Measurements from ENCODE around the gene EXOC2. TPM values are rescaled to one million over a fixed set of nuclear protein-coding genes. Genes with fewer than 3 reads are reported as not detected.

The EXOC2 gene
- total RNA-seq, 2 donors from 2014 or later = 28.1 to 35.0 TPM

- TF ChIP-seq CTCF (conservative IDR thresholded peaks at IDR 0.05) = no peak
- H3K27ac Mint-ChIP-seq = no peak overlapping the region
- H3K36me3 Mint-ChIP-seq (ENCODE audit: low read depth) = peaks cover 11% of the 10 kb centered on the region
- no peak overlapping the region for H3K4me3 Mint-ChIP-seq
- no peaks in the 10 kb centered on the region for H3K4me1 Mint-ChIP-seq
- H3K27ac ChIP-seq (ENCODE audit: low read depth, low read length) = no peak overlapping the region
- H3K36me3 ChIP-seq (ENCODE audit: control insufficient read depth, insufficient read depth, low read length) = peaks cover 7% of the 10 kb centered on the region
- no peaks in the 10 kb centered on the region for H3K4me1 ChIP-seq (ENCODE audit: control insufficient read depth, insufficient read depth, low read length)
- H3K9me3 ChIP-seq (ENCODE audit: control insufficient read depth, low read length) = no peaks in the 10 kb centered on the region
- H3K9me3 Mint-ChIP-seq = no peaks in the 10 kb centered on the region
- no peak overlapping the region for H3K4me3 ChIP-seq (ENCODE audit: low read length)
- no peak overlapping the region for H3K9ac ChIP-seq (ENCODE audit: extremely low read depth, low read length, poor library complexity, severe bottlenecking)
- 84 to 91% methylated on average over 11 to 22 of the region's 22 CpGs for WGBS, 2 experiments (ENCODE audit: insufficient coverage in 1 of 2, insufficient read length in 1 of 2)
- DNase-seq = no peak
- no peaks in the 10 kb centered on the region for H3K27me3 Mint-ChIP-seq (ENCODE audit: insufficient read depth)
- H3K27me3 ChIP-seq (ENCODE audit: control insufficient read depth, insufficient read depth, low read length, poor library complexity, severe bottlenecking) = no peaks in the 10 kb centered on the region
Measured at GRCh38 chr6:501891-502601, 190.9 kb downstream of the EXOC2 start.

GRCh38 chr6:499617-500016 is 193.3 kb downstream of the EXOC2 start:
- Histone ChIP-seq H3K4me1 (ENCODE audit: control insufficient read depth, insufficient read depth, low read length) (no peaks in the 10 kb centered on the region), H3K4me3 (ENCODE audit: low read length) (no peak overlapping the region), H3K36me3 (ENCODE audit: control insufficient read depth, insufficient read depth, low read length) (peaks cover 24% of the 10 kb centered on the region), H3K27ac (ENCODE audit: low read depth, low read length) (no peak overlapping the region), H3K9me3 (ENCODE audit: control insufficient read depth, low read length) (no peaks in the 10 kb centered on the region), H3K9ac (ENCODE audit: extremely low read depth, low read length, poor library complexity, severe bottlenecking) (no peak overlapping the region), H3K27me3 (ENCODE audit: control insufficient read depth, insufficient read depth, low read length, poor library complexity, severe bottlenecking) (no peaks in the 10 kb centered on the region)
- H3K9me3 Mint-ChIP-seq = no peaks in the 10 kb centered on the region
- H3K27me3 Mint-ChIP-seq (ENCODE audit: insufficient read depth) = no peaks in the 10 kb centered on the region
- 86 to 100% methylated on average over 1 to 2 of the region's 3 CpGs for WGBS, 2 experiments (ENCODE audit: insufficient coverage in 1 of 2, insufficient read length in 1 of 2)
- no peak for DNase-seq
- no peak overlapping the region for H3K4me3 Mint-ChIP-seq
- no peak overlapping the region for H3K27ac Mint-ChIP-seq
- H3K4me1 Mint-ChIP-seq = no peaks in the 10 kb centered on the region
- no peak for TF ChIP-seq CTCF (conservative IDR thresholded peaks at IDR 0.05)
- peaks cover 23% of the 10 kb centered on the region for H3K36me3 Mint-ChIP-seq (ENCODE audit: low read depth)

- TF ChIP-seq CTCF (conservative IDR thresholded peaks at IDR 0.05) = no peak
Measured at GRCh38 chr6:498795-499231, 194.1 kb downstream of the EXOC2 start.

More at GRCh38 chr6:498795-499231, 194.1 kb downstream of the EXOC2 start:
- 95 to 100% methylated on average over 7 to 9 of the region's 9 CpGs for WGBS, 2 experiments (ENCODE audit: insufficient coverage in 1 of 2, insufficient read length in 1 of 2)
- Histone ChIP-seq H3K9me3 (ENCODE audit: control insufficient read depth, low read length) (no peaks in the 10 kb centered on the region), H3K4me1 (ENCODE audit: control insufficient read depth, insufficient read depth, low read length) (no peaks in the 10 kb centered on the region), H3K36me3 (ENCODE audit: control insufficient read depth, insufficient read depth, low read length) (peaks cover 25% of the 10 kb centered on the region), H3K4me3 (ENCODE audit: low read length) (no peak overlapping the region), H3K9ac (ENCODE audit: extremely low read depth, low read length, poor library complexity, severe bottlenecking) (no peak overlapping the region), H3K27me3 (ENCODE audit: control insufficient read depth, insufficient read depth, low read length, poor library complexity, severe bottlenecking) (no peaks in the 10 kb centered on the region), H3K27ac (ENCODE audit: low read depth, low read length) (no peak overlapping the region)
- Mint-ChIP-seq H3K9me3 (no peaks in the 10 kb centered on the region), H3K4me3 (no peak overlapping the region), H3K4me1 (no peaks in the 10 kb centered on the region), H3K27ac (no peak overlapping the region), H3K27me3 (ENCODE audit: insufficient read depth) (no peaks in the 10 kb centered on the region), H3K36me3 (ENCODE audit: low read depth) (peaks cover 25% of the 10 kb centered on the region)
- DNase-seq = no peak

Data from endodermal cell (in vitro differentiated cells).